ENCODE measurements around the gene ARHGEF40. TPM values are rescaled to one million over a fixed set of nuclear protein-coding genes. Genes with fewer than 3 reads are reported as not detected.
"Not testable (repeated sequence)": the region's sequence is repeated elsewhere in the genome, so short reads cannot be mapped to it uniquely, and the experiment has no call there.

ARHGEF40 gene
- total RNA-seq, 2 experiments from 2014 or later = 0.22 TPM; not detected in 1

GRCh38 chr14:21032326-21033132 lies 37.6 kb upstream of the ARHGEF40 start:
- Mint-ChIP-seq H3K27ac (no peak overlapping the region), H3K36me3 (ENCODE audit: low read depth) (no peaks in the 10 kb centered on the region), H3K4me1 (no peaks in the 10 kb centered on the region), H3K27me3 (peaks cover 7% of the 10 kb centered on the region), H3K9me3 (no peaks in the 10 kb centered on the region), H3K4me3 (no peak overlapping the region)
- POLR2A ChIA-PET = no interaction called here
- CTCF ChIA-PET = interaction anchor here (0.9 to 2.0 kb wide), 8 partner anchors 11 to 71 kb away, joined by 3 to 8 read pairs (median 6); no protein-coding TSS in a partner anchor
- no peak for DNase-seq

DNA sequence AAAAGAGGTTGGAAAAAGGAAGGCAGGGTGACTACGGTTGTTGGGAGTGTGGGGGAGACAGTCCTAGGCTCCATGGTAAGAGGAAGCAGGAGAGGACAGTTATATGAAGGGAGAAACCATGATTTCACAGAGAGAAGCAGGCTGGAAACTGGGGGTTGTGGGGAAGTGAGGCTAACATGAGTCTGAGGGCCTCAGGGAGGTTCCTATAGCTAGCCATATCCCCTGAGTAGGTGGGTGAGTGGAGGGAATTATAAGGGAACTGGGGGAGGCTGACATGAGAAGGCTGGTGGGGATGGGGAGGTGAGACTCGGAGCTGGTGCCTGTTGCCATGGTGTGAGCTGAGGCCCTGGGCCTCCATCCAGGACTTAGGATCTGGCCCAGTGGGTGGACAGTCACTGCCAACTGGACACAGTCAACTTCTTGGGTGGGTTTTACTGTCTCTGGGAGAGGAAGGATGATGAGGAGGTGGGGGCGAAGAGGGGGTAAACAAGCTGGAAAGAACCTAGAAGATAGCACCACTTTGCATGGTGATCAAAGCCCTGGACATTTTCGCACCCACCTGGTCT lies 36.9 kb upstream of the ARHGEF40 start:
- no peak for DNase-seq
- no peaks in the 10 kb centered on the region for H3K9me3 Mint-ChIP-seq
- no peak overlapping the region for H3K4me3 Mint-ChIP-seq
- peaks cover 8% of the 10 kb centered on the region for H3K27me3 Mint-ChIP-seq
- ChIA-PET POLR2A (no interaction called here), CTCF (interaction anchor here (1.1 to 2.0 kb wide), 6 partner anchors 11 to 71 kb away, joined by 3 to 8 read pairs (median 6); no protein-coding TSS in a partner anchor)
- no peaks in the 10 kb centered on the region for H3K36me3 Mint-ChIP-seq (ENCODE audit: low read depth)
- no peaks in the 10 kb centered on the region for H3K4me1 Mint-ChIP-seq
- H3K27ac Mint-ChIP-seq = no peak overlapping the region

DNA sequence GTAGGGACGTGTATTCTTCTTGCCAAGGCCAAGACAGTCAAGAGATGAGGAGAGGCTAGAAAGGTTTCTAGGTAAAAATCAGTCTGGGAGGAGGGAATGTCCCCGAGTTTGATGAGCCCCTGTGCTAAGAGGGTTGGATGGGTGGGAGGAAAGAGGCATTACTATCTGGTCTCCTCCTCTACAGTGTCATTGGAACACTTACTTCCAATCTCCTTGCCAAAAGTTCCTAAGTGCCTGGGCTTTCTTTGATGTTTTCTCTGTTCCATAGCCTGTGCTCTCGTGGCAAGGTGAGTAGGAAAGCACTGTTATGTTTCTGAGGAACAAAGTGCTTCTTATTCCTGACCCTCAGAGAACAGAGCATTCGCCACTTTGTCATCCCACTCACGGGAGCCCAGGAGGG lies 35.4 kb upstream of the ARHGEF40 start, which contains the start of gene RNASE13:
Gene RNASE13, minus strand, starts transcription at position 101 of the 400 bp plus-strand sequence. CDS start 519 bp downstream, outside the sequence.
- peaks cover 11% of the 10 kb centered on the region for H3K27me3 Mint-ChIP-seq
- H3K36me3 Mint-ChIP-seq (ENCODE audit: low read depth) = no peaks in the 10 kb centered on the region
- CTCF ChIA-PET = interaction anchor here (1.1 to 2.0 kb wide), 4 partner anchors 10 to 58 kb away, joined by 3 to 8 read pairs (median 4); no protein-coding TSS in a partner anchor
- no peak for DNase-seq
- no peaks in the 10 kb centered on the region for H3K9me3 Mint-ChIP-seq
- no peaks in the 10 kb centered on the region for H3K4me1 Mint-ChIP-seq
- no peak within 1 kb of the TSS for H3K27ac Mint-ChIP-seq
- H3K4me3 Mint-ChIP-seq = no peak within 1 kb of the TSS
- POLR2A ChIA-PET = no interaction called here

DNA sequence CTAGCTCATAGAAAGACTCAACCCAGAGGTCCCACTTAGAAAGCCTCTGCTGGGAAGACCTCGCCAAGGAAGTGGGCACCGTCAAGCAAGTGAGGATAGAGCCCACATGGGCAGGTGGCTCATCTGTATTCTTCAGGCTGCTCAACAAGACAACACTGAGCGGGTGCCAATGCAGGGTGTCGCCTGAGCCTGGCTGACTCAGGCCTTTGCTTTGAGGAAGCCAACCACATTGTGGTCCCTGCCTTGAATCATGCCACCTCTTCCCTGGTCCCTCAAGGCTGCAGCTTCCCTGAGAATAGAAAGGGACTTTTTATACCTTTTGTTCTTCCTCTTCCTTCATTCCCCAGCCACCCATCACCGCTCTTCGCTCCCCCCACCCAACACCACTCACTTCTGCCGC lies 33.4 kb upstream of the ARHGEF40 start:
- H3K27me3 Mint-ChIP-seq = peaks cover 8% of the 10 kb centered on the region
- ChIA-PET CTCF (interaction anchor here (1.1 to 2.0 kb wide), 4 partner anchors 10 to 90 kb away, joined by 3 to 14 read pairs (median 8); no protein-coding TSS in a partner anchor), POLR2A (no interaction called here)
- H3K27ac Mint-ChIP-seq = no peak overlapping the region
- no peaks in the 10 kb centered on the region for H3K9me3 Mint-ChIP-seq
- H3K36me3 Mint-ChIP-seq (ENCODE audit: low read depth) = no peaks in the 10 kb centered on the region
- no peaks in the 10 kb centered on the region for H3K4me1 Mint-ChIP-seq
- no peak for DNase-seq
- H3K4me3 Mint-ChIP-seq = no peak overlapping the region

GRCh38 chr14:21037156-21037555 lies 32.9 kb upstream of the ARHGEF40 start:
- Mint-ChIP-seq H3K27me3 (peaks cover 8% of the 10 kb centered on the region), H3K27ac (no peak overlapping the region), H3K4me1 (no peaks in the 10 kb centered on the region), H3K4me3 (no peak overlapping the region), H3K9me3 (no peaks in the 10 kb centered on the region), H3K36me3 (ENCODE audit: low read depth) (no peaks in the 10 kb centered on the region)
- ChIA-PET POLR2A (no interaction called here), CTCF (interaction anchor here (1.1 to 1.9 kb wide), 2 partner anchors 10 to 55 kb away, joined by 3 to 12 read pairs; no protein-coding TSS in a partner anchor)
- no peak for DNase-seq

- DNase-seq = no peak
- Mint-ChIP-seq H3K9me3 (no peaks in the 10 kb centered on the region), H3K4me1 (no peaks in the 10 kb centered on the region), H3K36me3 (ENCODE audit: low read depth) (no peaks in the 10 kb centered on the region), H3K4me3 (no peak overlapping the region), H3K27ac (no peak overlapping the region), H3K27me3 (peaks cover 12% of the 10 kb centered on the region)
- CTCF ChIA-PET = interaction anchor here (3.2 kb wide), 1 partner anchor 24 kb away, joined by 30 read pairs; no protein-coding TSS in a partner anchor
- POLR2A ChIA-PET = no interaction called here
Measured at GRCh38 chr14:21038441-21039422, 31.4 kb upstream of the ARHGEF40 start.

DNA sequence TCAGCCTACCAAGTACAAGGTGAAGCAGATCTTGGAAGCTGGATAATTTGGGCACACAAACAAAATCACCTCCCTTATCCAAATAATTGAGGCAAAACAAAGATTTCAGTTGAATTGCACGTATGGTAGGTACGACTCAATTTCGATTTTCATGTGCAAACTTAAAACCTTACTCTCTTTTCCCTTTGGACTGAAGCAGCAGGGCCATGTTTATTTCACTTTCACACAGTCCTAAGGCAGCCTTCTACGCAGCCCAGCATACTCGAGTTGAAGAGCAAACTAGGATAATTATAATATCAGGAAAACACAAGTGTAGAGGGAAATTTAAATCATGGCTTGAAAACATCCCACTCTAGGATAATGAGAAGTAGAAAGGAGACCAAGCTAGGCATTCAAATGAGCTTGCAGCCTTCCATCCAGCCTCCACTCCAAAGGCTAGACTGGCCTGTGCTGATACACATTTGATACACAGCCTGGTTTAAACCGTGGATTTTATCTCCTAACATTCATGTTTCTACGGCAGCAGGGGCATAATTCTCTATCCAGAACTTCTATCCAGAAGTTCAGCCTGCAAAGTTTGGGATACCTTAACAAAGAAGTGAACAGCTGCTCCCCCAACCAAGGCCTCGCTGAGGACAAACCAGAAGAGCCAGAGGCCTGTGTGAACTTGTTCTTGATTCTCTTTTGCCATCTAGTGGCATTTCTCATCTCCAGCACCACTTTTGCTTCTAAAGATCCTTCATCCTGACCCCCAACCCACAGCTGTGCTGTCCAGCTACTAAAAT lies 30.3 kb upstream of the ARHGEF40 start:
- CTCF ChIA-PET = interaction anchor here (0.7 to 3.2 kb wide), 5 partner anchors 10 to 41 kb away, joined by 3 to 30 read pairs (median 3); partner anchors contain the start of genes SLC39A2 and TPPP2
- no peaks in the 10 kb centered on the region for H3K36me3 Mint-ChIP-seq (ENCODE audit: low read depth)
- H3K4me1 Mint-ChIP-seq = peaks cover 5% of the 10 kb centered on the region
- peak; percentile 32 for DNase-seq
- H3K9me3 Mint-ChIP-seq = no peaks in the 10 kb centered on the region
- H3K27ac Mint-ChIP-seq = no peak overlapping the region
- H3K27me3 Mint-ChIP-seq = peaks cover 12% of the 10 kb centered on the region
- H3K4me3 Mint-ChIP-seq = no peak overlapping the region
- POLR2A ChIA-PET = no interaction called here

DNA sequence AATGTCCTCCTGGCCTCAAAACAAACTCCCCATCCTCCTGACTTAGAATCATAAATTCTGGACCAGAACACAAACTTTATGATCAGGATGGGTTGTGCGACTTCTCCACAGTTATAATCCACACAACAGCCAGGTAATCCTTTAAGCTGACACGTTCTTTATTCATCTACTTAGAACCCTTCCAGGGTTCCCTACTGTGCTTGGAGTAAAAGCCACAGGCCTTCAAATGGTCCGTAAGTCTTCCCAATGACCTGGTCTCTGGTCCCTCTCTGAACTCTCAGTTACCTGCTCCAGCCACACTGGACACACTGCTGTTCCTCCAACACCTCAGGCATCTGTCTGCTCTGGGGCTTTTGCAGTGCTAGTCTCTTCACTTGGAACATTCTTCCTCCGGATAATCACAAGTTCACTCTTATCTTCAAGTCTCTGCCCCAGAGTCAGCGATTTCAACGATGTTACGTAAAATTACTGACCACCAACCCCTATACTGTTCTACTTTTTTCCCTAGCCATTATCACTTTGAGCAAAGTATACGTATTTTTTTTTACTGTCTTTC lies 29.7 kb upstream of the ARHGEF40 start:
- Mint-ChIP-seq H3K4me3 (no peak overlapping the region), H3K4me1 (peaks cover 5% of the 10 kb centered on the region), H3K36me3 (ENCODE audit: low read depth) (no peaks in the 10 kb centered on the region), H3K9me3 (no peaks in the 10 kb centered on the region), H3K27ac (no peak overlapping the region), H3K27me3 (peaks cover 16% of the 10 kb centered on the region)
- no peak for DNase-seq
- CTCF ChIA-PET = interaction anchor here (1.2 to 3.2 kb wide), 4 partner anchors 23 to 42 kb away, joined by 3 to 30 read pairs (median 3); partner anchors contain the start of gene SLC39A2
- POLR2A ChIA-PET = no interaction called here

GRCh38 chr14:21040941-21041340 lies 29.2 kb upstream of the ARHGEF40 start:
- DNase-seq; H3K9me3 Mint-ChIP-seq; H3K4me1 Mint-ChIP-seq; H3K27ac Mint-ChIP-seq; POLR2A ChIA-PET; H3K36me3 Mint-ChIP-seq (ENCODE audit: low read depth); H3K4me3 Mint-ChIP-seq: not testable (repeated sequence)
- CTCF ChIA-PET = interaction anchor here (1.2 to 3.2 kb wide), 3 partner anchors 26 to 42 kb away, joined by 3 to 30 read pairs (median 3); partner anchors contain the start of gene SLC39A2
- peaks cover 17% of the 10 kb centered on the region for H3K27me3 Mint-ChIP-seq

GRCh38 chr14:21041676-21042433 lies 28.2 kb upstream of the ARHGEF40 start, which contains the start of gene RNASE7:
RNASE7 (plus strand) TSS chr14:21042362; CDS start chr14:21042993, 631 bp downstream.
- POLR2A ChIA-PET = no interaction called here
- H3K27ac Mint-ChIP-seq = no peak within 1 kb of the TSS
- peaks cover 17% of the 10 kb centered on the region for H3K27me3 Mint-ChIP-seq

GRCh38 chr14:21042918-21043317 lies 27.2 kb upstream of the ARHGEF40 start:
- no peak overlapping the region for H3K4me3 Mint-ChIP-seq
- no peaks in the 10 kb centered on the region for H3K9me3 Mint-ChIP-seq
- no peak for DNase-seq
- peaks cover 5% of the 10 kb centered on the region for H3K4me1 Mint-ChIP-seq
- H3K27me3 Mint-ChIP-seq = peaks cover 19% of the 10 kb centered on the region
- no peaks in the 10 kb centered on the region for H3K36me3 Mint-ChIP-seq (ENCODE audit: low read depth)
- CTCF ChIA-PET = interaction anchor here (0.6 to 2.8 kb wide), 5 partner anchors 10 to 62 kb away, joined by 3 to 13 read pairs (median 5); no protein-coding TSS in a partner anchor
- H3K27ac Mint-ChIP-seq = no peak overlapping the region
- POLR2A ChIA-PET = no interaction called here

More at GRCh38 chr14:21041676-21042433, 28.2 kb upstream of the ARHGEF40 start, which contains the start of gene RNASE7:
- H3K9me3 Mint-ChIP-seq = no peaks in the 10 kb centered on the region
- no peak within 1 kb of the TSS for H3K4me3 Mint-ChIP-seq
- DNase-seq = no peak
- CTCF ChIA-PET = interaction anchor here (2.5 to 3.2 kb wide), 3 partner anchors 27 to 63 kb away, joined by 5 to 30 read pairs (median 13); no protein-coding TSS in a partner anchor
- H3K4me1 Mint-ChIP-seq = peaks cover 5% of the 10 kb centered on the region
- no peaks in the 10 kb centered on the region for H3K36me3 Mint-ChIP-seq (ENCODE audit: low read depth)
